Measurements from ENCODE around the gene TBXA2R.
"Not testable (repeated sequence)": the region's sequence is repeated elsewhere in the genome, so short reads cannot be mapped to it uniquely, and the experiment has no call there.

TBXA2R gene

GRCh38 chr19:3577723-3578344, 28.8 kb downstream of the TBXA2R start:
- no peak for DNase-seq (ENCODE audit: low spot score)

- peak; percentile 75 for DNase-seq (ENCODE audit: low spot score)
Observed at GRCh38 chr19:3576696-3577443, 29.8 kb downstream of the TBXA2R start.

- no peak for DNase-seq (ENCODE audit: low spot score)
Observed at GRCh38 chr19:3575949-3576673, 30.6 kb downstream of the TBXA2R start.

GRCh38 chr19:3575260-3575741, 31.4 kb downstream of the TBXA2R start:
- no peak for DNase-seq (ENCODE audit: low spot score)

- peak; percentile 93 for DNase-seq (ENCODE audit: low spot score)
Observed at GRCh38 chr19:3573858-3574637, 32.6 kb downstream of the TBXA2R start.

- DNase-seq (ENCODE audit: low spot score) = no peak
Observed at GRCh38 chr19:3573162-3573857, 33.4 kb downstream of the TBXA2R start.

GRCh38 chr19:3572855-3573161, 33.9 kb downstream of the TBXA2R start, which contains the start of gene HMG20B:
Gene HMG20B, plus strand, starts transcription at chr19:3572944. Its CDS starts 366 bp downstream, at chr19:3573310.
- DNase-seq (ENCODE audit: low spot score) = no peak

- DNase-seq (ENCODE audit: low spot score) = peak; percentile 96
Observed at GRCh38 chr19:3572132-3572854, 34.4 kb downstream of the TBXA2R start.

- no peak for DNase-seq (ENCODE audit: low spot score)
Observed at GRCh38 chr19:3570606-3571011, 36.1 kb downstream of the TBXA2R start.

- not testable (repeated sequence) for DNase-seq (ENCODE audit: low spot score)
Observed at GRCh38 chr19:3570042-3570441, 36.6 kb downstream of the TBXA2R start.

- no peak for DNase-seq (ENCODE audit: low spot score)
Observed at GRCh38 chr19:3565139-3565538, 41.5 kb downstream of the TBXA2R start.

GRCh38 chr19:3563709-3564524, 42.8 kb downstream of the TBXA2R start:
- DNase-seq (ENCODE audit: low spot score) = no peak

GRCh38 chr19:3557461-3558248, 49.0 kb downstream of the TBXA2R start, which contains the start of gene MFSD12:
Gene MFSD12, minus strand, starts transcription at chr19:3557586. Its CDS starts 183 bp downstream, at chr19:3557403.
- peak; percentile 100 for DNase-seq (ENCODE audit: low spot score)

- peak; percentile 72 for DNase-seq (ENCODE audit: low spot score)
Observed at GRCh38 chr19:3556978-3557460, 49.7 kb downstream of the TBXA2R start.

- DNase-seq (ENCODE audit: low spot score) = no peak
Observed at GRCh38 chr19:3556423-3556977, 50.2 kb downstream of the TBXA2R start.

GRCh38 chr19:3555653-3556422, 50.8 kb downstream of the TBXA2R start:
- DNase-seq (ENCODE audit: low spot score) = no peak

GRCh38 chr19:3554254-3555083, 52.2 kb downstream of the TBXA2R start:
- DNase-seq (ENCODE audit: low spot score) = no peak
